HG02610 (cell line): ENCODE results near the gene CSGALNACT2.
"Not testable (repeated sequence)": the region's sequence is repeated elsewhere in the genome, so short reads cannot be mapped to it uniquely, and the experiment has no call there.

Experiments
- ATAC-seq: cut with Tn5 transposase; IDR thresholded peaks from one replicate; pipeline ENCODE4 v1.9.1; 2021; ENCODE audit warnings: mild to moderate bottlenecking, moderate library complexity; ENCODE audit not compliant: unreplicated experiment

Gene CSGALNACT2

DNA sequence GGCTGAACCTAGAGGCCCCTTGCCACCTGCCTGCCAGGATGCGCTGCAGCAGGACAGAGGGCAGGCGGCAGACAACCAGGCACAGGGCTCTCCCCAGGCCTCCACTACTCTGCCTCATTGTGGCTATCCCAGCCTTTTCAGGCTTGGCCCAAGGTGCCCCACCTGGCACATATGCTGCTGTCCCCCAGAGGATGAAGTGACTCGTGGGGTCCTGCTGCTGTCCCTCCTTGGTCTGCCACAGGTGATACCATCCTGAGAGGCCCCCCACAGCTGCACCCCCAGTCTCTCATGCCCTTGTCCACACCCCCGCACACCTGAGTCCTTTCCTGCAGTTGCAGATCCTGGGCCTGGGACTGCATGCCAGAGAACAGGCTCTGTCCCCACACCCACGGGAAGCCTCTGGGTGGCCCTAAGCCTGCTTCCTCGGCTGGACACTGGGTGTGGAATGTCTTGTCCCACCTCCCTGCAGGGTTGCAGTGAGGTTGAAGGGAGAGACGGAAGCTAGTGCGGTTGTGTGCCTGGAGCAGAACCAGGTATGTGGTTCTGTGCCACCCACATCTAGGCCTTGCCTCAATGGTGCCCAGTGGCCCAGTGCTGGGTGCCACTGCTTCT lies 73.3 kb downstream of the CSGALNACT2 start:
- ATAC-seq = no peak

GRCh38 chr10:43212043-43212721 lies 73.9 kb downstream of the CSGALNACT2 start:
- no peak for ATAC-seq

DNA sequence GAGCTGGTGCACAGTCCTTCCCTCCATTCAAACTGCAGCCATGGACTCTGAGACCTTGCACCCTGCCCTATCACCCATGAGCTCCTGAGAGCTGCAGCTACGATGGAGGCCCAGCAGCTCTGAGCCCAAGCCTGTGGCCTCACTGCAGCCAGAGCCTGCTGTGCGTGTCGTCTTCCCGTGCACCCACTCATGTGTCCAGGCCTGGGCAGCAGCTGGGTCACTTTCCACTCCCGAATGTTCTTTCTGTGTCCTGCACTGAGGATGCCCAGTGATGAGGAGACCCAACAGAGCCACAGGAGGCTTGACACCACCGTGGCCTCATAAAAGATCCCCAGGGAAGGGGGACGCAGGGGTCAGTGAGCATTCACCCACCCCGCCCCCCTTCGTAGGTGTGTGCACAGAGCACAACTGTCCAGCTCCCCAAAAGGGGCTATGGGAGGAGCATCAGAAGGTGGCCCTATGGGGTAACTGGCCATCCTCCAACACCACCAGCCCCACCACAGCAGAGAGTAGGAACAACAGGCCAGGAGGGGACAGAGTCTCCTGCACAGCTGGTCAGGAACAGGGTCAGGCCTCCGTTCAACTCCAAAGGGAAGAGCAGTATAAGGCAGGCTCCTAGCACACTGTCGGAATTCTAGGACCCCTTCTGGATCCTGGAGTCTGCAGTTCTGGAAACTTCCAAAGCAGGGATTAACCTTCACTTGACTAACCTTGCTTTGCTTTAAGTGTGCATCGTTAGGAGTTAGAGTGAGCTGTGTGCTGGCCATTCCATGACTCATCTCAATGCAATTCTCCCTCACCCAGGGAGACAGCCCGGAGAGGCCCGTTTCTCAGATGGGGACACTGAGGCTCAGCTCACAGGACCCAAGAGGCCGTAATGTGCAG lies 76.1 kb downstream of the CSGALNACT2 start:
- ATAC-seq = no peak

DNA sequence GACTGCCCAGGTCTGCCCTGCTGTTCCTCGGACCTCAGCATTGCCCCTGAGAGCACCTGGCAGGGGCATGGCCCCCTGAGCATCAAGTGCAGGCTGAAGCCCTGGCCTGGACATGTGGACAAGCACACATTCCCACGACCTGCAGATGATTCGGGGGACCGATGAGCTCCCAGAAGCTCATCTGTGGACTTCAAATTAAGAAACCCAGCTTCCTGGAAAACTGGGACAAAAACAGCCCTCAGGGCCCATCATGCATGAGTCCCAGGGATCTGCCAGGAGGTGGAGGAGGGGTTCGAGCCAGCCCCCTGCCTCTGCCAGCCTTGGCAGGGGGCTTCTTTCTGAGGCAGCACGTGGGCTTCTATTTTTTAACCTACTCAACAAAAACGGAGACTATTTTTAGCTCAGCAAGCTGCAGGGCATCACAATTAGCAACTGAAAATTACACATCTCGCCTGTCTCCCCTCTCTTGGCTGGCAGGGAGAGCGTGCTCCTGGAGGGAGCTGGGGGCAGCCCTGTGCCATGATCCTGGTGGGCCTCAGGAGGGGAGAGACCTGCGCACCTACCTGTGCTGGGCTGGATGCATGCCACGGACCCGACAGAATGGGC lies 76.8 kb downstream of the CSGALNACT2 start:
- no peak for ATAC-seq

DNA sequence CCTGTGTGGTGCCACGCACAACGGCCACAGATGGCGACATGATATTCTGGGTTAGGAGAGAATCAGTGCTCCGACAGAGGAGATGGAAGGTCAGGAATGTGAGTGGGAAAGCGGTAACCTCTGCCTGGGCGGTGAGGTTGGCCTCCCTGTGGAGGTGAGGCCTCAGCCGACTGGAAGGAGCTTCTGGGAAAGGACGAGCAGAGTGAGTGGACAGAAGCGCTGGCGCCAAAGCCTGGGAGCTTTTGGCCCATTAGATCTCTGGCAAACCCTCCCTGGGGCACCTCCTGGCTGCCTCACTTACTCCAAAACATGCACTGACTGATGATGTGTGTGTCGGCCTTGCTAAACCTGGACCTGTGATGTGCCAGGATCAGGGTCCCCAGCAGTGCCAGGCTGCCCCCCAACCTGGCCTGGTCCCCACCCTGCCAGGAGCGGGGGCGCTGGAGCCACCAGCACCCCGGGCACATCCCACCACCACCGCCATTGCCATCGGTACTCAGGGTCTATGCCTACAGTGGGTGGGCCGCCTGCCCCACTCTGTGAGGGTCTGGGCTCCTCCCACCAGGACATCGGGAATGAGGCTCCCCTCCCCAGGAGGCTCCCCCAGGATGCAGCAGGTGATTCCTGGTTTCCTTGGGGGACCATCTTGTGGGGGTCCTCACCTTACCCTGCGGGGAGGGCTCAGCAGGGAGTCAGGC lies 77.7 kb downstream of the CSGALNACT2 start:
- ATAC-seq = no peak

DNA sequence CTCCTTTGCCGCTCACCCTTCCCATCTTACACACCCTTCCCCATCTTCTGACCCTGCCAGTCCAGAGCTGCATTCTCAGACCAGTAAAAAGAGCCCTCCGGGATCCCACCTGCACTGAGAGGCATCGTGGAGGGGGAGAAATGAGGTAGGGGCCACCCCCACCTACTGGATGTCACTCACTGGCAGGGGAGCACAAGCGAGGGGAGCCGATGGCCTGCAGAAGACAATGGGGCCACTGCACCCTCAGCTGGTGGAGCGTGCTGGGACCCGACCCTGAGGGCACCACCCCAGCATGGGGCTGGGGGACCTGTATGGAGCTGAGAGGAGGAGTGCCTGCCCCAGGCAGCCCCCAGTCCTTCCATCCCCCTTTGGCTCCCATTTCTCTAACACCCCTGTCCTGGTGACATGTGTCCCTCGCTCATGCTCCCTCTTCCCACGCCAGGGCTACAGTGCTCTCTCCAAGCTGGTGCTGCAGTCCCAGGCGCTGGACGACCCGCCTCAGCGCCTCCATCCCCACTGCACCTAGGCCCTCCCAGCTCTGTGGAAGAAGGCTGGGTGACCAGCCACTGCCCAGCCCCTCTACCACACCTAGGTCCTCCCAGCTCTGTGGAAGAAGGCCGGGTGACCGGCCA lies 78.8 kb downstream of the CSGALNACT2 start:
- no peak for ATAC-seq

DNA sequence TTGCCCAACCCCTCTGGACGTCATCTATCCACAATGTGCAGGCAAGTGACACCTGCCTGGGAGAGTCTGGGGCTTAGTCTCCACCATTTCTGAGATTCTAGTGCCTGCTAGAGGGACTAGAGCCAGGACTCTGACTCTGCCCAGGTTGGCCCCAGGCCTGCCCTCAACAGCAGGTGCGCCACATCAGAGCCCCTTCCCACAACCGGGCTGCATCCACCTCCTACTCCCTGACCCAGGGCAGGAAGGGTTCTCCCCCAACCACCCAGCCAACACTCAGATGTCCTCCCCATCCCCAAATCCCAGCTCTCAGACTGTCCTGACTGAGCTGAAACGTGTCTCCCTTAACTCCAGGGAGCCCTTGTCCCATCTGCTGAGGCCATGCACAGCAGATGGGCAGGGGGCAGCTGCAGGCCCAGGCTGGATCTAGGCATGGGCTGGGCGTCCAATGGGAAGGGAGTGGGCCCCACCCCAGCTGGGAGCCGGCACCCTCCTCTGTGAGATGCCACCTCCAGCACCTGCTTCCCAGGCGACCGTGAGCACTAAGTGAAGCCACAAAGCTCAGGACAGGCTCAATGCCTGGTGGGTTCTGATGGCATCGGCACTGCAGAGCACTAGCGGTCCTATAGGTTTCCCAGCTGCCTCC lies 79.4 kb downstream of the CSGALNACT2 start:
- ATAC-seq = no peak

DNA sequence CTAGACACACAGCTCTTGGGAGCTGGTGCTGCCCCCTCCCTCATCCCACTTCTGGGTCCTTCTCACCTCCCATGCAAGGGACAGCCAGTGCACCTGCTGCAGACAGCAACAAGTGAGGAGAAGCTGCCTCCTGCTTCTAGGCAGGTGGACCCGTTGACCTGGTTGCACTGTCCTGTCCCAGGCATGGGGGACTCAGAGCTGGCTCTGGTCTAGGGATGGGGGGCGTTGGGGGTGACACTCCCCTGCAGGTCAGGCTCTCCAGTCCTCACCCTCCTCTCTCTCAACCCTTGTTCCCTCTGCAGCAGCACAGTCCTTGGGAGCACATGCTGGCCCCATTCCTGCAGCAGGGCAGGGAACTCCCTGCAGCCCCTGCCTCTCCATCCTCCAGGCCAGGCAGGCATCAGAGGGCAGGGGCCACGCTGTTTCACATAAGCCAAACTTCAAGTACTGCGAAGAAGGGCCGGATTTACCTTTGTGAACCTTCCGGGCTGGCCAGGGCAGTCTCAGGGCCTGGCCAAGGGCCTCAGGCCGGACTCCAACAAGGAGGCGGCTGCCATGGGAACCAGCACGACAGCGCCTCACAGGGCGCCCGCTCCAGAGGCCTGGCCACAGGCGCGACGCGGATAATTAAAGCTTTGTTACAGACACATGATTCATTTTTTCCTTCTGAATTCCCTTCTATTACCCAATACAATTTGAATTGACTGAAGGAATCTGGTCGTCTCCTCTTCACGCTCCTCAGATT lies 80.1 kb downstream of the CSGALNACT2 start:
- no peak for ATAC-seq

GRCh38 chr10:43218951-43219837 lies 80.9 kb downstream of the CSGALNACT2 start:
- ATAC-seq = no peak

GRCh38 chr10:43219848-43220247 lies 81.6 kb downstream of the CSGALNACT2 start:
- no peak for ATAC-seq

DNA sequence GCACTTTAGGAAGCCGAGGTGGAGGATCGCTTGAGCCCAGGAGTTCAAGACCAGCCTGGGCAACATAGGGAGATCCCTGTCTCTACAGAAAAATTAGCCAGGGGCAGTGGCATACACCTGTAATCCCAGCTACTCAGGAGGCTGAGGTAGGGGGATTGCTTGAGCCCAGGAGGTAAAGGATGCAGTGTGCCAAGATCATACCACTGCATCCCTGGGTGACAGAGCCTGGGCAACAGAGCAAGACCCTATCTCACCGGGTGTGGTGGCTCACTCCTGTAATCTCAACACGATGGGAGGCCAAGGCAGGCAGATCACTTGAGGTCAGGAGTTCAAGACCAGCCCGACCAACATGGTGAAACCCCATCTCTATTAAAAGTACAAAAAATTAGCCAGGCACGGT lies 82.0 kb downstream of the CSGALNACT2 start:
- not testable (repeated sequence) for ATAC-seq

GRCh38 chr10:43220657-43221418 lies 82.6 kb downstream of the CSGALNACT2 start:
- ATAC-seq = no peak

DNA sequence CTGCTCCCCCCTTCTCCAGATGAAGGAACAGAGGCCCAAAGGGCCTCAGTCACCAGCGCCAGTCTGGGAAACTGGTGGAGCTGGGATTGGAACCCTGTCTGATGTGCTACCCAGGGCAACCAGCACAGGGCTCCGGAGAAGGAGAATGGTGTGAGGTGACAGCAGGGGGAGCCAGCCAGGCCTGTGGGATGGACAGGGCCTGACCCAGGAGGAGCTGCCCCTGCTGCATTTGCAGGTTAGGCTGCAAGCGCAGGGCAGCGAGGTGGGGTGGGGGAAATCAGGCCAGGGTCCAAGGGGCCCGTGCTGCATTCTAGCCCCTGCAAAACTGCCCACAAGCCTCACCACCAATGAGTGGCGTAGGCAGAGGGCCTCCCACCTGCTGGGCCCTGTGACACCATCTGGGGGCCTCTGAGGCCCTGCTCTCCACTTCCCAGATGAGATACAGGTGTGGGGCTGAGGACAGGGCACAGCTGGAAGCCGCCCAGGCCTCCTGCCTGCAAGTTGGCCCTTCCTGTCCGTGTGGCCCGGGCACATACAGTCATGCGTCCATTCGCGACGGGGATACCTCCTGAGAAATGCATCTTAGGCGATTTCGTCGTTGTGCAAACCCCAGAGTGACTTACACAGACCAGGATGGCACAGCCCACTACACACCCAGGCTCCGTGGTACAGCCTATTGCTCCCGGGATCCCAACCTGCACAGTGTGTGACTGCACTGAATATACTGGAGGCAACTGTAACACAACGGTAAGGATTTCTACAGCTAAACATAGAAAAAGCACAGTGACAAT lies 83.4 kb downstream of the CSGALNACT2 start:
- ATAC-seq = no peak

DNA sequence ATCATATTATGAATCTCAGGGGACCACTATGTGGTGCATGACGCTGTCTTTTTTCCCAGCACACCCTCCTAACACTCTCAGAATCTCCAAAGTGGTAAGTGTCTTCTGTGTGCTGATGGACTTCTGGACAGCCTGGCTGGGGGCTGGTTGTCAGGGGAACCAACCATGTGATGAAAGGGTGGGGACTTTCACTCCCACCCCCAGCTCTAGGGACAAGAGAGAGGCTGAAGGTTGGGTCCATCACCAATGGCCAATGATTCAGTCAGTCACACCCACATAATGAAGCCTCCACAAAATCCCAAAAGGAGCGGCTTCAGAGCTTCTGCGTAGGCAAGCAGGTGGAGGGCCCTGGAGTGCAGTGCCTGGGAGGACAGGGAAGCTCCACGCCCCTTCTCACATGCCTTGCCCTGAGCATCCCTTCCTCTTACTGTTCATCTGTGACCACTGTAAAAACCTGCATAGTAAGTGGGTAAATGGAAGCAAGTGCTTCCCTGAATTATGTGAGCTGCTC lies 84.0 kb downstream of the CSGALNACT2 start:
- ATAC-seq = no peak

DNA sequence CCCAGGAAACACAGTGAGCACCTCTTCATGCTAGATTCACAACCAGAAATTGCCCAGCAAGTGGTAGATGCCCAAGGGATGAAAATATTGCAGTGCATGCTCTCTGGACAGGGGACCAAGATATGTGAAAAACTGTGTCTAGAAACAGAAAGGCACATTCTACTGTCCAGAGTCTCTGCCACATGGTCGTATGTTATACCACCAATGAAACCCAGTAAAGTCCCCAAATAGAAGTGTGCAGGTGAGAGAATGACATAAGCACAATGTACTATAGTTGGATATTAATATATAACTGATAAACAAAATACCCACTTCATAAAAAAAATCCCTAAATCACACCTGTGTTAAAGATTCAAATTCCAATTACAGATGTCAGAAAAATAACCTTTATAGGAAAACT lies 84.8 kb downstream of the CSGALNACT2 start:
- no peak for ATAC-seq

- no peak for ATAC-seq
Measured at GRCh38 chr10:43224321-43224720, 86.1 kb downstream of the CSGALNACT2 start.
